Endodermal cell (in vitro differentiated cells): ENCODE results near the gene TDRD9. TPM values are rescaled to one million over a fixed set of nuclear protein-coding genes. Genes with fewer than 3 reads are reported as not detected.
A peak's percentile ranks its signal among the peaks of the same experiment; 100 is the strongest.
"Not testable (repeated sequence)": the region's sequence is repeated elsewhere in the genome, so short reads cannot be mapped to it uniquely, and the experiment has no call there.

ENCODE experiments used
- DNase-seq: peaks from one replicate; pipeline ENCODE4 v3.0.0-alpha.2; 2017
- H3K27ac ChIP-seq: 2 replicates; pipeline ENCODE4 v1.5.1; 2013; ENCODE audit warnings: mild to moderate bottlenecking, low read depth, low read length, moderate library complexity
- H3K27me3 ChIP-seq: 2 replicates; pipeline ENCODE4 v1.6.1; 2013; ENCODE audit warnings: mild to moderate bottlenecking, low read length, moderate library complexity; ENCODE audit not compliant: insufficient read depth, control insufficient read depth, poor library complexity, severe bottlenecking
- H3K36me3 ChIP-seq: 2 replicates; pipeline ENCODE4 v1.7.0; 2013; ENCODE audit warnings: mild to moderate bottlenecking, low read length, moderate library complexity; ENCODE audit not compliant: control insufficient read depth, insufficient read depth
- H3K4me1 ChIP-seq: one replicate; pipeline ENCODE4 v1.7.0; 2013; ENCODE audit warnings: low read length; ENCODE audit not compliant: control insufficient read depth, insufficient read depth
- H3K4me3 ChIP-seq: 2 replicates; pipeline ENCODE4 v1.5.1; 2013; ENCODE audit warnings: mild to moderate bottlenecking, low read length, moderate library complexity
- H3K9ac ChIP-seq: 2 replicates; pipeline ENCODE4 v1.6.1; 2013; ENCODE audit warnings: mild to moderate bottlenecking, low read length, moderate library complexity; ENCODE audit not compliant: poor library complexity, severe bottlenecking; ENCODE audit errors: extremely low read depth
- H3K9me3 ChIP-seq: 2 replicates; pipeline ENCODE4 v1.6.1; 2013; ENCODE audit warnings: mild to moderate bottlenecking, low read length, moderate library complexity; ENCODE audit not compliant: control insufficient read depth
- H3K27ac Mint-ChIP-seq: 2 replicates; pipeline ENCODE4 v1.8.0; 2020; ENCODE audit warnings: mixed read lengths
- H3K27me3 Mint-ChIP-seq: 2 replicates; pipeline ENCODE4 v1.8.0; 2021; ENCODE audit warnings: mild to moderate bottlenecking, mixed read lengths; ENCODE audit not compliant: insufficient read depth
- H3K36me3 Mint-ChIP-seq: 2 replicates; pipeline ENCODE4 v1.8.0; 2020; ENCODE audit warnings: low read depth, mixed read lengths
- H3K4me1 Mint-ChIP-seq: 2 replicates; pipeline ENCODE4 v1.8.0; 2020; ENCODE audit warnings: mixed read lengths
- H3K4me3 Mint-ChIP-seq: 2 replicates; pipeline ENCODE4 v1.8.0; 2020; ENCODE audit warnings: mild to moderate bottlenecking, moderate library complexity, mixed read lengths
- H3K9me3 Mint-ChIP-seq: 2 replicates; pipeline ENCODE4 v1.8.0; 2020; ENCODE audit warnings: mild to moderate bottlenecking, mixed read lengths
- WGBS, 2 experiments: methylation state at CpG; one replicate each; pipeline versions ENCODE4 v1.1.5 to v1.1.7; 2013; ENCODE audit warnings: missing lambda C conversion rate in 2 of 2, mixed read lengths in 1 of 2; ENCODE audit not compliant: insufficient coverage in 1 of 2, insufficient read length in 1 of 2; 5-methylcytosine and 5-hydroxymethylcytosine counted together
- total RNA-seq, 2 donors: library from RNA; stranded (reverse); fragmentation: NEBNext Ultra II Directional in 1 of 2; extraction: Animal tissue kit (Norgen Biotek cat#: 25700) in 1 of 2; gene quantifications; 2 replicates in 1 of 2; 3 replicates in 1 of 2; pipeline ENCODE4 v1.2.1, GENCODE V29; 2021
- TF ChIP-seq, protein P1 (sequence below): fragments of 200-600 bp; sonication (generic); conservative IDR thresholded peaks from 2 replicates; pipeline ENCODE4 v1.5.0; 2021; ENCODE audit warnings: antibody characterized with exemption, mild to moderate bottlenecking

TDRD9 gene
- total RNA-seq, 2 donors from 2014 or later, result not detected

DNA sequence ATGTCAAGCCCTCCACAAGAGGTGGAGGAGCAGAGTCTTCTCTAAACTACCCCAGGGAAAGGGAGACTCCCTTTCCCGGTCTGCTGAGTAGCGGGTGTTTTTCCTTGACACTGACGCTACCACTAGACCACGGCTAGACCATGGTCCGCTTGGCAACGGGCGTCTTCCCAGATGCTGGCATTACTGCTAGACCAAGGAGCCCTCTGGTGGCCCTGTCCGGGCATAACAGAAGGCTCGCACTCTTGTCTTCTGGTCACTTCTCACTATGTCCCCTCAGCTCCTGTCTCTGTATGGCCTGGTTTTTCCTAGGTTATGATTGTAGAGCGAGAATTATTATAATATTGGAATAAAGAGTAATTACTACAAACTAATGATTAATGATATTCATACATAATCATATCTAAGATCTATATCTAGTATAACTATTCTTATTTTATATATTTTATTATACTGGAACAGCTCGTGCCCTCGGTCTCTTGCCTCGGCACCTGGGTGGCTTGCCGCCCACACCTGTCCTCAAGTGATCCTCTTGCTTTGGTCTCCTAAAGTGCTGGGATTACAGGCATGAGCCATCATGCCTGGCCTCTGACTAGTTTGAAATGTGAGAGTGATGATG, 52.5 kb downstream of the TDRD9 start:
- peaks cover 11% of the 10 kb centered on the region for H3K9me3 ChIP-seq
- not testable (repeated sequence) for H3K4me3 ChIP-seq, H3K27me3 Mint-ChIP-seq, H3K27ac Mint-ChIP-seq, H3K4me1 Mint-ChIP-seq, H3K9ac ChIP-seq, H3K36me3 Mint-ChIP-seq, H3K36me3 ChIP-seq, H3K27ac ChIP-seq, H3K4me1 ChIP-seq, H3K4me3 Mint-ChIP-seq, H3K27me3 ChIP-seq
- peak; percentile 73 for DNase-seq
- TF ChIP-seq, protein P1, sequence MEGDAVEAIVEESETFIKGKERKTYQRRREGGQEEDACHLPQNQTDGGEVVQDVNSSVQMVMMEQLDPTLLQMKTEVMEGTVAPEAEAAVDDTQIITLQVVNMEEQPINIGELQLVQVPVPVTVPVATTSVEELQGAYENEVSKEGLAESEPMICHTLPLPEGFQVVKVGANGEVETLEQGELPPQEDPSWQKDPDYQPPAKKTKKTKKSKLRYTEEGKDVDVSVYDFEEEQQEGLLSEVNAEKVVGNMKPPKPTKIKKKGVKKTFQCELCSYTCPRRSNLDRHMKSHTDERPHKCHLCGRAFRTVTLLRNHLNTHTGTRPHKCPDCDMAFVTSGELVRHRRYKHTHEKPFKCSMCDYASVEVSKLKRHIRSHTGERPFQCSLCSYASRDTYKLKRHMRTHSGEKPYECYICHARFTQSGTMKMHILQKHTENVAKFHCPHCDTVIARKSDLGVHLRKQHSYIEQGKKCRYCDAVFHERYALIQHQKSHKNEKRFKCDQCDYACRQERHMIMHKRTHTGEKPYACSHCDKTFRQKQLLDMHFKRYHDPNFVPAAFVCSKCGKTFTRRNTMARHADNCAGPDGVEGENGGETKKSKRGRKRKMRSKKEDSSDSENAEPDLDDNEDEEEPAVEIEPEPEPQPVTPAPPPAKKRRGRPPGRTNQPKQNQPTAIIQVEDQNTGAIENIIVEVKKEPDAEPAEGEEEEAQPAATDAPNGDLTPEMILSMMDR, result peak; percentile 83
- WGBS, 2 experiments, result 61 to 80% methylated on average over 1 to 12 of the region's 14 CpGs
- H3K9me3 Mint-ChIP-seq, result peaks cover 48% of the 10 kb centered on the region

DNA sequence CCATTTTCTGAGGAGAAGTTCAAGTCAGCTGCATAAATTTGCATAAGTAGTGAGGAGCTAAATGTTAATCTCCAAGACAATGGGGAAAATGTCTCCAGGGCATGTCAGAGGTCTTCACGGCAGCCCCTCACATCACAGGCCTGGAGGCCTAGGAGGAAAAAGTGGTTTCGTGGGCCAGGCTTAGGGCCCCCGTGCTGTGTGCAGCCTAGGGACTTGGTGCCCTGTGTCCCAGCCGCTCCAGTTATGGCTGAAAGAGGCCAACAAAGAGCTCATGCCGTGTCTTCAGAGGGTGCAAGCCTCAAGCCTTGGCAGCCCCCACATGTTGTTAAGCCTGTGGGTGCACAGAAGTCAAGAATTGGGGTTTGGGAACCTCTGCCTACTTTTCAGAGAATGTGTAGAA, 55.9 kb downstream of the TDRD9 start:
- Histone ChIP-seq H3K9me3 (peaks cover 15% of the 10 kb centered on the region), H3K36me3 (no peaks in the 10 kb centered on the region), H3K4me1 (no peaks in the 10 kb centered on the region), H3K27ac (no peak overlapping the region), H3K9ac (no peak overlapping the region), H3K4me3 (no peak overlapping the region), H3K27me3 (no peaks in the 10 kb centered on the region)
- Mint-ChIP-seq H3K4me3 (no peak overlapping the region), H3K9me3 (peaks cover 61% of the 10 kb centered on the region), H3K27me3 (peaks cover 4% of the 10 kb centered on the region), H3K27ac (no peak overlapping the region), H3K36me3 (peaks cover 3% of the 10 kb centered on the region), H3K4me1 (no peaks in the 10 kb centered on the region)
- TF ChIP-seq, protein P1, result no peak
- WGBS, 2 experiments, result 80 to 85% methylated on average over 5 of the region's 5 CpGs
- DNase-seq, result no peak

DNA sequence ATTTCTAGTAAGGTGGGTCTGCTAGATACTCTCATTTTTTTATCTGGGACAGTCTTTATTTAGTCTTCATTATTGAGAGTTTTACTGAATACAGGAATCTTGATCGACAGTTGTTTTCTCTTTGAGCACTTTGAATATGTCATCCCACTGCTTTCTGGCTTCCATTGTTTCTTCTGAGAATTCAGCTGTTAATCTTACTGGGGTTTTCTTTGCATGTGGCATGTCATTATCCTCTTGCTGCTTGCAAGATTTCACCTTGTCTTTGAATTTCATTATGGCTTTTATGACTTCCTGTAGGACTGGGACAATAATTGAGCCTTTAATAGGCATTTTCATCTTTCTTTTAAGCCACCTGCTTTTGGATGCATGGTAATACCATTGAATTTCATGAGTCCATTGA, 60.8 kb downstream of the TDRD9 start:
- no peak overlapping the region for H3K4me3 ChIP-seq
- Mint-ChIP-seq H3K4me1 (no peaks in the 10 kb centered on the region), H3K36me3 (no peaks in the 10 kb centered on the region), H3K4me3 (no peak overlapping the region), H3K27ac (no peak overlapping the region), H3K27me3 (peaks cover 7% of the 10 kb centered on the region), H3K9me3 (peaks cover 54% of the 10 kb centered on the region)
- 96 to 100% methylated on average over 1 of the region's 1 CpG for WGBS, 2 experiments
- H3K27me3 ChIP-seq, result no peaks in the 10 kb centered on the region
- peaks cover 10% of the 10 kb centered on the region for H3K9me3 ChIP-seq
- H3K9ac ChIP-seq, result no peak overlapping the region
- H3K27ac ChIP-seq, result no peak overlapping the region
- no peak for DNase-seq
- TF ChIP-seq, protein P1, result no peak
- H3K36me3 ChIP-seq, result no peaks in the 10 kb centered on the region
- no peaks in the 10 kb centered on the region for H3K4me1 ChIP-seq
